Neural progenitor cell (in vitro differentiated cells): ENCODE results near the gene NGFR. TPM values are rescaled to one million over a fixed set of nuclear protein-coding genes. Genes with fewer than 3 reads are reported as not detected.

ENCODE experiments used
- DNase-seq: peaks from one replicate; pipeline ENCODE4 v3.0.0-alpha.2; 2016; ENCODE audit warnings: low spot score
- H2AFZ ChIP-seq: fragments of 200-600 bp; sonication (generic); replicated peaks from 2 replicates; pipeline ENCODE4 v1.6.1; 2016; ENCODE audit warnings: antibody characterized with exemption
- H3F3A ChIP-seq: fragments of 200-600 bp; sonication (generic); 2 replicates; pipeline ENCODE4 v1.6.1; 2016; ENCODE audit warnings: antibody characterized with exemption, low read depth
- H3K27ac ChIP-seq: fragments of 200-600 bp; sonication (generic); 2 replicates; pipeline ENCODE4 v1.5.1; 2016; ENCODE audit warnings: mild to moderate bottlenecking
- H3K27me3 ChIP-seq: fragments of 200-600 bp; sonication (generic); 2 replicates; pipeline ENCODE4 v1.6.1; 2016; ENCODE audit warnings: mild to moderate bottlenecking, moderate library complexity
- H3K36me3 ChIP-seq: fragments of 200-600 bp; sonication (generic); 2 replicates; pipeline ENCODE4 v1.5.1; 2016
- H3K4me1 ChIP-seq: fragments of 200-600 bp; sonication (generic); 2 replicates; pipeline ENCODE4 v1.6.1; 2016; ENCODE audit warnings: mixed run types
- H3K4me2 ChIP-seq: fragments of 200-600 bp; sonication (generic); 2 replicates; pipeline ENCODE4 v1.6.1; 2016
- H3K4me3 ChIP-seq: fragments of 200-600 bp; sonication (generic); 2 replicates; pipeline ENCODE4 v1.5.1; 2016
- H3K79me2 ChIP-seq: fragments of 200-600 bp; sonication (generic); 2 replicates; pipeline ENCODE4 v1.6.1; 2016; ENCODE audit warnings: low read depth
- H3K9ac ChIP-seq: fragments of 200-600 bp; sonication (generic); 2 replicates; pipeline ENCODE4 v1.6.1; 2016
- H3K9me3 ChIP-seq: fragments of 200-600 bp; sonication (generic); 2 replicates; pipeline ENCODE4 v1.5.1; 2016; ENCODE audit warnings: low read depth
- H4K20me1 ChIP-seq: fragments of 200-600 bp; sonication (generic); 2 replicates; pipeline ENCODE4 v1.6.1; 2016; ENCODE audit warnings: low read depth
- H3K27ac Mint-ChIP-seq: 3 replicates; pipeline ENCODE4 v1.8.0; 2021; ENCODE audit warnings: mixed read lengths
- H3K27me3 Mint-ChIP-seq: 2 replicates; pipeline ENCODE4 v1.8.0; 2022; ENCODE audit warnings: low read depth, mild to moderate bottlenecking, inconsistent platforms, moderate library complexity, mixed read lengths; ENCODE audit not compliant: insufficient read depth
- H3K36me3 Mint-ChIP-seq: 3 replicates; pipeline ENCODE4 v1.8.0; 2021; ENCODE audit warnings: mixed read lengths
- H3K4me1 Mint-ChIP-seq: 3 replicates; pipeline ENCODE4 v1.8.0; 2021; ENCODE audit warnings: mixed read lengths
- H3K4me3 Mint-ChIP-seq: 3 replicates; pipeline ENCODE4 v1.8.0; 2021; ENCODE audit warnings: mild to moderate bottlenecking, moderate library complexity, mixed read lengths
- H3K9me3 Mint-ChIP-seq: 3 replicates; pipeline ENCODE4 v1.8.0; 2020; ENCODE audit warnings: mixed read lengths
- CTCF ChIP-seq: fragments of 200-600 bp; sonication (generic); IDR thresholded peaks from 2 replicates; pipeline ENCODE4 v1.5.1; 2017; ENCODE audit warnings: antibody characterized with exemption, mild to moderate bottlenecking
- EZH2 ChIP-seq: fragments of 200-600 bp; sonication (generic); IDR thresholded peaks from 2 replicates; pipeline ENCODE4 v1.6.1; 2017; ENCODE audit warnings: antibody characterized with exemption, mild to moderate bottlenecking, moderate library complexity
- EZH2phosphoT487 ChIP-seq: fragments of 200-600 bp; sonication (generic); IDR thresholded peaks from 2 replicates; pipeline ENCODE4 v1.6.1; 2017; ENCODE audit warnings: antibody characterized with exemption
- total RNA-seq: library from RNA; depleted of rRNA; stranded (reverse); fragments of >200 nt; gene quantifications from 2 replicates; pipeline ENCODE4 v1.2.3, GENCODE V29; 2015; ENCODE audit warnings: low replicate concordance

The NGFR gene
- total RNA-seq, 1 donor from 2014 or later = 6.6 TPM

DNA sequence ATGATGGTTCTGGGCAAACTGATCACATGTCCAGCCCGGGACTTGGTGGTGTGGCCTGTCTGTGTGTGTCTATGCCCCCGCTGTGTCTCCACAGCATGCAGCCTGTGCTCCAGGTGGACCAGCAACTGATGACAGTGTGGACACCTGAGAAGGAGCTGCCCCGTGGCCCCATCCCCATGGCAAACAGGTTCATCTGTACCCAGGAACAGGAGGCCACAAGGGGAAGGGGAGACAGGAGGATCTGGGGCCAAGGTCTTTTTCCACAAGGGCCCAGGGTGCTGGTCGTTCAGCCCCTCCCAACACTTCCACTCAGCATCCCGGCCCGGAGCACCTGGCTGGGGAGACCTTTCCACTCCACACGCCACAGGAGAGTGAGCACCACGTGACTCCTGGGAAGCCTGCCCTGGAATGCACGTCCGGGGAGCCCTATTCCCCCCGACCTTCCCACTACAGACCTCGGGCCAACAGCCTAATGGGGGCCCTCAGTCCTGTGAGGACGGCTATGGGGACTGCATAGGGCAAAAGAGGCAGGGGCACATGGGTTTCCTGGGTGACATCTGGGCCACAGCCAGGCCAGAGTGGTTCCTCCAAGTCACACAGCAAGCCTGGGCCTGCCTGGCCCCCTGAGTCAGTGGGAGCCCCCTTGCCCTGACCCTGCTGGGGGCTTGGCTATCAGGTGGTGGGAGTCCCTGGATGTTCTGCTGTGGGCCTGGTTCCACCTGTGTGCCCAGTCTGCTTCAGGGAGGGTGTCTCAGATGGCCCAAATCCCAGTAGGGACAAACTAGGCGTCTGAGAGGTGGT is 59.8 kb downstream of the NGFR start:
- H2AFZ ChIP-seq = no peak overlapping the region
- no peaks in the 10 kb centered on the region for H3K9me3 Mint-ChIP-seq
- DNase-seq = peak; percentile 1

GRCh38 chr17:49555495-49556222 is 60.6 kb downstream of the NGFR start:
- Histone ChIP-seq H3F3A (peaks cover 6% of the 10 kb centered on the region), H2AFZ (peak overlapping the region; percentile 100), H3K4me3 (no peak overlapping the region), H3K27ac (no peak overlapping the region), H3K27me3 (peaks cover 20% of the 10 kb centered on the region), H4K20me1 (no peaks in the 10 kb centered on the region), H3K36me3 (no peaks in the 10 kb centered on the region), H3K79me2 (no peaks in the 10 kb centered on the region), H3K4me1 (peaks cover 5% of the 10 kb centered on the region), H3K9ac (no peak overlapping the region), H3K9me3 (no peaks in the 10 kb centered on the region), H3K4me2 (peak overlapping the region; percentile 58)
- no peak for TF ChIP-seq EZH2
- TF ChIP-seq CTCF = no peak
- TF ChIP-seq EZH2phosphoT487 = no peak
- no peak overlapping the region for H3K27ac Mint-ChIP-seq
- no peaks in the 10 kb centered on the region for H3K36me3 Mint-ChIP-seq
- peaks cover 9% of the 10 kb centered on the region for H3K4me1 Mint-ChIP-seq
- peaks cover 21% of the 10 kb centered on the region for H3K27me3 Mint-ChIP-seq
- DNase-seq = peak; percentile 9
- no peaks in the 10 kb centered on the region for H3K9me3 Mint-ChIP-seq
- no peak overlapping the region for H3K4me3 Mint-ChIP-seq

More for the DNA sequence above, 59.8 kb downstream of the NGFR start:
- Histone ChIP-seq H3K4me3 (no peak overlapping the region), H3F3A (peaks cover 6% of the 10 kb centered on the region), H3K9me3 (no peaks in the 10 kb centered on the region), H3K79me2 (no peaks in the 10 kb centered on the region), H3K4me2 (no peak overlapping the region), H3K9ac (no peak overlapping the region), H3K4me1 (peaks cover 5% of the 10 kb centered on the region), H3K27me3 (peaks cover 20% of the 10 kb centered on the region), H3K27ac (no peak overlapping the region), H3K36me3 (no peaks in the 10 kb centered on the region), H4K20me1 (no peaks in the 10 kb centered on the region)
- no peak overlapping the region for H3K4me3 Mint-ChIP-seq
- peaks cover 9% of the 10 kb centered on the region for H3K4me1 Mint-ChIP-seq
- TF ChIP-seq EZH2phosphoT487 = no peak
- TF ChIP-seq EZH2 = no peak
- no peak for TF ChIP-seq CTCF
- no peak overlapping the region for H3K27ac Mint-ChIP-seq
- H3K36me3 Mint-ChIP-seq = no peaks in the 10 kb centered on the region
- H3K27me3 Mint-ChIP-seq = peaks cover 21% of the 10 kb centered on the region

DNA sequence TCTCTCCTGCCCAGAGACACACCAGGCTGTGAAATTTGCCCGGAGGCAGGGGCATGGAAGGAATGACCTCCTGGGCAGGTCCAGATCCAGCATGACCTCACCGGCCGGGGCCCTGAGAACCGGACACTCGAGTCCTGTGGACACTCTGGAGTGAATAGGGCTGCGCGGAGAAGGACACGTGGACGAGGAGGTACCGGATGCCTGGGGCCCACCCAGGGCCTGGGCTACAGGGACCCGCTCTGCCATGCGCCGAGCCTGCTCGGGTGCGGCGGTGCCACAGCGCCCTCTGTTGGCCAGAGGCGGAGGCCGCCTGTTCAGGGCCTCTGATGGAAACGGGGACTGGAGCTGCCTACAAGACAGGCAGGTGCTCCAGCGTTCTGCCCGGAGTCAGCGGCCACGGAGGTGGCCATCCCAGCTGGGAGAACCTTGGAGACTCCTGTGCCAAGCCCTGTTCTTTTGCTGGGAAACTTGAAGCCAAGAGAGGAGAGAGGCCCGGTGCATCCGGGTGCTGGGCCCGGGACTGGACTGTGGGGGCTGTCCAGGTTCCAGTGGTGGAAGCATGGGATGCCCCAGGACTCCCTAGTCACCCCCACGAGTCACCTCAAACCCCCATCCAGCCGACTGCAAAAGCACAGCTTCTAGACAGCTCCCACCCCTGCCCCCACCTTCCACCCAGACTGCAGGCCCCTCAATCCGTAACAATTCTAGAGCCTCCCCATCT is 61.3 kb downstream of the NGFR start:
- Mint-ChIP-seq H3K9me3 (no peaks in the 10 kb centered on the region), H3K36me3 (no peaks in the 10 kb centered on the region), H3K27ac (no peak overlapping the region), H3K4me1 (peaks cover 9% of the 10 kb centered on the region), H3K4me3 (no peak overlapping the region), H3K27me3 (peaks cover 21% of the 10 kb centered on the region)
- peaks cover 6% of the 10 kb centered on the region for H3F3A ChIP-seq
- no peaks in the 10 kb centered on the region for H3K79me2 ChIP-seq
- no peak overlapping the region for H3K4me3 ChIP-seq
- H3K4me1 ChIP-seq = peaks cover 5% of the 10 kb centered on the region
- H2AFZ ChIP-seq = peak overlapping the region; percentile 100
- no peaks in the 10 kb centered on the region for H4K20me1 ChIP-seq
- peak overlapping the region; percentile 58 for H3K4me2 ChIP-seq
- peak; percentile 88 for DNase-seq
- no peaks in the 10 kb centered on the region for H3K36me3 ChIP-seq
- no peak overlapping the region for H3K9ac ChIP-seq
- no peaks in the 10 kb centered on the region for H3K9me3 ChIP-seq
- no peak overlapping the region for H3K27ac ChIP-seq
- TF ChIP-seq CTCF (peak; percentile 99), EZH2 (no peak), EZH2phosphoT487 (no peak)
- peaks cover 20% of the 10 kb centered on the region for H3K27me3 ChIP-seq
